Panc1 (cell line): Measurements from ENCODE around the gene CREB3. TPM values are rescaled to one million over a fixed set of nuclear protein-coding genes. Genes with fewer than 3 reads are reported as not detected.

Experiments
- ATAC-seq: fragments of 200-7000 bp; cut with Tn5 transposase; 2 replicates; pipeline ENCODE4 v1.9.1; 2020; ENCODE audit warnings: mild to moderate bottlenecking, moderate library complexity
- BruUV-seq: library from RNA; stranded (reverse); fragments of 400-500 nt; replicated peaks from 2 replicates; lab custom pipeline; 2021; lab: Mats Ljungman, UMichigan
- CTCF ChIA-PET: fragments of 300-600 bp; sonication (Branson Sonifier 250); formaldehyde crosslinking; loops from one replicate; lab custom pipeline; 2022; ENCODE audit warnings: antibody characterized with exemption; lab: Charles Lee
- POLR2A ChIA-PET: fragments of 300-600 bp; sonication (Branson Sonifier 250); formaldehyde crosslinking; loops from one replicate; lab custom pipeline; 2022; ENCODE audit warnings: antibody characterized with exemption; lab: Charles Lee
- DNase-seq: peaks from one replicate; pipeline ENCODE4 v3.0.0-alpha.2; 2010; ENCODE audit warnings: low read depth, low spot score
- H3K27ac ChIP-seq: 2 replicates; pipeline ENCODE4 v1.5.1; 2011; ENCODE audit warnings: mild to moderate bottlenecking, low read length, inconsistent platforms
- H3K27me3 ChIP-seq: fragments of 200-500 bp; sonication (Bioruptor generic); 2 replicates; pipeline ENCODE4 v1.6.0; 2014; ENCODE audit warnings: low read length, inconsistent platforms; ENCODE audit not compliant: control insufficient read depth, insufficient read depth
- H3K36me3 ChIP-seq: fragments of 200-500 bp; sonication (Bioruptor generic); 2 replicates; pipeline ENCODE4 v1.5.1; 2014; ENCODE audit warnings: inconsistent platforms, mild to moderate bottlenecking, low read length, moderate library complexity; ENCODE audit not compliant: control insufficient read depth, insufficient read depth
- H3K4me1 ChIP-seq: 2 replicates; pipeline ENCODE4 v1.5.1; 2011; ENCODE audit warnings: inconsistent platforms, mild to moderate bottlenecking, low read length, moderate library complexity; ENCODE audit not compliant: control insufficient read depth, insufficient read depth
- H3K4me3 ChIP-seq, 2 experiments: 2 replicates each; pipeline ENCODE4 v1.5.1; 2011 to 2012; ENCODE audit warnings: low read depth in 2 of 2, low read length in 2 of 2, mild to moderate bottlenecking in 2 of 2, inconsistent platforms in 1 of 2, moderate library complexity in 1 of 2
- H3K9me3 ChIP-seq: fragments of 200-500 bp; sonication (Bioruptor generic); 2 replicates; pipeline ENCODE4 v1.5.1; 2014; ENCODE audit warnings: low read depth, mild to moderate bottlenecking, inconsistent platforms, low read length, moderate library complexity; ENCODE audit not compliant: control insufficient read depth, insufficient read depth
- POLR2AphosphoS5 ChIP-seq: IDR thresholded peaks from 2 replicates; pipeline ENCODE4 v1.6.1; 2012; ENCODE audit warnings: mild to moderate bottlenecking, low read depth, low read length, moderate library complexity
- SIN3A ChIP-seq: IDR thresholded peaks from 2 replicates; pipeline ENCODE4 v1.6.1; 2012; ENCODE audit warnings: low read depth, mild to moderate bottlenecking, low read length, moderate library complexity, borderline replicate concordance; ENCODE audit not compliant: insufficient read depth
- TCF7L2 ChIP-seq: IDR thresholded peaks from 2 replicates; pipeline ENCODE4 v1.6.1; 2011; ENCODE audit warnings: mild to moderate bottlenecking, low read depth, low read length, inconsistent platforms
- in situ Hi-C: cut with HindIII; loops from 2 replicates; pipeline ENCODE4 v1.10.0; 2016; ENCODE audit warnings: low sequenced_read_pairs, low pct_unique_long_range_greater_than_20kb
- intact Hi-C: fragments of 100-400 bp; cut with micrococcal nuclease; formaldehyde crosslinking; loops from one replicate; pipeline ENCODE4 v1.10.0; 2022; ENCODE audit not compliant: unreplicated experiment
- total RNA-seq: library from RNA; stranded (reverse); gene quantifications from one replicate; pipeline ENCODE4 v1.2.1, GENCODE V29; 2021; ENCODE audit not compliant: unreplicated experiment
- TF ChIP-seq, protein P1 (sequence below): fragments of 450-650 bp; IDR thresholded peaks from 2 replicates; pipeline ENCODE4 v1.5.1; 2017; ENCODE audit warnings: mild to moderate bottlenecking
- TF ChIP-seq, protein P2 (sequence below), 2 experiments: IDR thresholded peaks; 2 replicates each; pipeline ENCODE4 v1.6.1; 2011 to 2012; ENCODE audit warnings: low read depth in 2 of 2, control low read depth in 1 of 2, low read length in 1 of 2, mild to moderate bottlenecking in 1 of 2, moderate library complexity in 1 of 2; ENCODE audit not compliant: insufficient read depth in 1 of 2

The CREB3 gene
- total RNA-seq, 1 experiment from 2014 or later = 67.0 TPM

DNA sequence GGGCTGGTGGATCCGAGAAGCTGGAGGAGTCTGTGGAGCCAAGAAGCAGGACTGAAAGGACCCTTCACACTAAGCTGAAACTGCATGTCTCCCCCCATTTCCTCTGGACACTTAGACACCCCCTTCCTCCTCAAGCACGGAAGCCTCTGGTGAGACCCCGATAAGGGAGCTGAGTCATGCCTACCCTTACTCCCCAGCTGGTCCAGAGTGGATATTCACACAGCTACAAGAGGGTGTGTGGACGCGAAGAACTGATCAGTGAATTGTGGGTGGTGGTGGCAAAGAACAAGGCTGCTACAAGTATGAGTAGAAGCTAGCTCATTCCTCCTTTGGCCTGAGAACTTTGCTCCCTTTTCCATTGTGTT is 4.8 kb upstream of the CREB3 start:
- TF ChIP-seq SIN3A = no peak
- TF ChIP-seq, protein P1, sequence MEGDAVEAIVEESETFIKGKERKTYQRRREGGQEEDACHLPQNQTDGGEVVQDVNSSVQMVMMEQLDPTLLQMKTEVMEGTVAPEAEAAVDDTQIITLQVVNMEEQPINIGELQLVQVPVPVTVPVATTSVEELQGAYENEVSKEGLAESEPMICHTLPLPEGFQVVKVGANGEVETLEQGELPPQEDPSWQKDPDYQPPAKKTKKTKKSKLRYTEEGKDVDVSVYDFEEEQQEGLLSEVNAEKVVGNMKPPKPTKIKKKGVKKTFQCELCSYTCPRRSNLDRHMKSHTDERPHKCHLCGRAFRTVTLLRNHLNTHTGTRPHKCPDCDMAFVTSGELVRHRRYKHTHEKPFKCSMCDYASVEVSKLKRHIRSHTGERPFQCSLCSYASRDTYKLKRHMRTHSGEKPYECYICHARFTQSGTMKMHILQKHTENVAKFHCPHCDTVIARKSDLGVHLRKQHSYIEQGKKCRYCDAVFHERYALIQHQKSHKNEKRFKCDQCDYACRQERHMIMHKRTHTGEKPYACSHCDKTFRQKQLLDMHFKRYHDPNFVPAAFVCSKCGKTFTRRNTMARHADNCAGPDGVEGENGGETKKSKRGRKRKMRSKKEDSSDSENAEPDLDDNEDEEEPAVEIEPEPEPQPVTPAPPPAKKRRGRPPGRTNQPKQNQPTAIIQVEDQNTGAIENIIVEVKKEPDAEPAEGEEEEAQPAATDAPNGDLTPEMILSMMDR = no peak
- TF ChIP-seq, protein P2, sequence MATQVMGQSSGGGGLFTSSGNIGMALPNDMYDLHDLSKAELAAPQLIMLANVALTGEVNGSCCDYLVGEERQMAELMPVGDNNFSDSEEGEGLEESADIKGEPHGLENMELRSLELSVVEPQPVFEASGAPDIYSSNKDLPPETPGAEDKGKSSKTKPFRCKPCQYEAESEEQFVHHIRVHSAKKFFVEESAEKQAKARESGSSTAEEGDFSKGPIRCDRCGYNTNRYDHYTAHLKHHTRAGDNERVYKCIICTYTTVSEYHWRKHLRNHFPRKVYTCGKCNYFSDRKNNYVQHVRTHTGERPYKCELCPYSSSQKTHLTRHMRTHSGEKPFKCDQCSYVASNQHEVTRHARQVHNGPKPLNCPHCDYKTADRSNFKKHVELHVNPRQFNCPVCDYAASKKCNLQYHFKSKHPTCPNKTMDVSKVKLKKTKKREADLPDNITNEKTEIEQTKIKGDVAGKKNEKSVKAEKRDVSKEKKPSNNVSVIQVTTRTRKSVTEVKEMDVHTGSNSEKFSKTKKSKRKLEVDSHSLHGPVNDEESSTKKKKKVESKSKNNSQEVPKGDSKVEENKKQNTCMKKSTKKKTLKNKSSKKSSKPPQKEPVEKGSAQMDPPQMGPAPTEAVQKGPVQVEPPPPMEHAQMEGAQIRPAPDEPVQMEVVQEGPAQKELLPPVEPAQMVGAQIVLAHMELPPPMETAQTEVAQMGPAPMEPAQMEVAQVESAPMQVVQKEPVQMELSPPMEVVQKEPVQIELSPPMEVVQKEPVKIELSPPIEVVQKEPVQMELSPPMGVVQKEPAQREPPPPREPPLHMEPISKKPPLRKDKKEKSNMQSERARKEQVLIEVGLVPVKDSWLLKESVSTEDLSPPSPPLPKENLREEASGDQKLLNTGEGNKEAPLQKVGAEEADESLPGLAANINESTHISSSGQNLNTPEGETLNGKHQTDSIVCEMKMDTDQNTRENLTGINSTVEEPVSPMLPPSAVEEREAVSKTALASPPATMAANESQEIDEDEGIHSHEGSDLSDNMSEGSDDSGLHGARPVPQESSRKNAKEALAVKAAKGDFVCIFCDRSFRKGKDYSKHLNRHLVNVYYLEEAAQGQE (IDR thresholded peaks at IDR 0.05; ENCODE audit: insufficient read depth in 1 of 2, low read depth in 2 of 2, low read length in 1 of 2) = no peak
- in situ Hi-C loops = no loop called here

DNA sequence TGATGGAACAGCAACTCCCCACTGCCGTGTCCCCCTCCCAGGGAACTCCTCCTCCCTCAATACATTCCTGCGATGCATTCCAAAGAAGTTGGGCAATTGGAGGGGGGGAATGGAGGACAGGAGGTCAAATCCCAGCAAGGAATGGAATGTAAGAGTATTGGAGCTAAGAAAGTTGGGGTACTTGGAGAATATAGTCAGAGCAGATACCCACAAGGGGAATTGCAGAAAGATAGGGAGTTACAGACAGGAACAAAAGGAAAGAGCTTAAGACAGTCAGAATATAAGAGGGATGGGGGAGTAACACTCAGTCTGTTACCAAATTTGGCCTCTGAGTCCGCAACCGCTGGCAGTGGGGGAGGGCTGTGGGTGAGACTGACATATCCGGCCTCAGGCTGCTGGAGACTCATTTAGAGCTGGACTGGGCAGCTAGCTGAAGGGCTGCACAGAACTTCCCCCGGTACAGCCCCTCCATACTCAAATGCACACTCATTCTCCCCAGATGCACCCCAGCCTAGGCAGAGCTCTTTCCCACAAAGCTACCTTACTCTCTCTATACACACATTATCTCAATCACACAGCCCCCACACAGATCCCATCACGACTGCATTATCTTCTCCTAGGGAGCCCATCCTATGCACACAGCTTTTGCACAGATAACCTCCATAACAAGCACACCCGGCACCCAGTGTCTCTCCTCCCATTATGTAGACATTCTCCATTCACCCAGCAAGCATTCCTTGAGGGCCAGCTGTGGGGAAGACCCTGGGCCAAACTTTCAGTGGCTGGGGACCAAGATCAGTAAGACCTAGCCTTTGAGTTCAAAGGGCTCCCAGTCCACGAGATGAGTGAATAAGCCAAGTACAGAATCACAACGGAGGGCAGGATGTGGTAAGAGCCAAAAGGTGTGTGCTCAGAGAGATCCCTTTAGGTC is 4.2 kb upstream of the CREB3 start:
- in situ Hi-C loops = no loop called here
- BruUV-seq = no TSS peak
- ChIA-PET POLR2A (interaction anchor here (0.6 kb wide), 1 partner anchor 137 kb away, joined by 3 read pairs; no protein-coding TSS in a partner anchor), CTCF (interaction anchor here (0.7 to 1.0 kb wide), 3 partner anchors 21 to 125 kb away, joined by 3 read pairs; partner anchors contain the start of genes GBA2 and RGP1)
- Histone ChIP-seq H3K4me3 (no peak overlapping the region), H3K9me3 (no peaks in the 10 kb centered on the region), H3K27me3 (no peaks in the 10 kb centered on the region), H3K27ac (0 out of 2 replicates have a peak overlapping the region, but pooled peaks have one; percentile 1), H3K36me3 (peaks cover 2% of the 10 kb centered on the region), H3K4me1 (peaks cover 30% of the 10 kb centered on the region)
- TF ChIP-seq TCF7L2 (no peak), POLR2AphosphoS5 (no peak), SIN3A (no peak)
- TF ChIP-seq, protein P2 (IDR thresholded peaks at IDR 0.05; ENCODE audit: insufficient read depth in 1 of 2, low read depth in 2 of 2, low read length in 1 of 2) = no peak
- TF ChIP-seq, protein P1 = no peak
- DNase-seq (no peak), ATAC-seq (no peak)
- intact Hi-C loops = loop anchor here (5.0 kb wide), 1 partner anchor 66 kb away; no protein-coding TSS in a partner anchor

More for the DNA sequence above, 4.8 kb upstream of the CREB3 start:
- Histone ChIP-seq H3K9me3 (no peaks in the 10 kb centered on the region), H3K36me3 (peaks cover 2% of the 10 kb centered on the region), H3K4me1 (peaks cover 28% of the 10 kb centered on the region), H3K4me3 (no peak overlapping the region), H3K27ac (0 out of 2 replicates have a peak overlapping the region, but pooled peaks have one; percentile 1), H3K27me3 (no peaks in the 10 kb centered on the region)
- BruUV-seq = no TSS peak
- ChIA-PET CTCF (interaction anchor here (0.8 to 1.0 kb wide), 2 partner anchors 31 to 124 kb away, joined by 3 read pairs; no protein-coding TSS in a partner anchor), POLR2A (no interaction called here)
- no peak for ATAC-seq
- intact Hi-C loops = loop anchor here (5.0 kb wide), 1 partner anchor 65 kb away; no protein-coding TSS in a partner anchor
- no peak for DNase-seq
